Heart left ventricle (tissue), 16 donors: ENCODE results near the gene HMGA1. TPM values are rescaled to one million over a fixed set of nuclear protein-coding genes. Genes with fewer than 3 reads are reported as not detected.
A peak's percentile ranks its signal among the peaks of the same experiment; 100 is the strongest.

Experiments
- ATAC-seq, 4 donors: fragments of 200-7000 bp; cut with Tn5 transposase; one replicate each; pipeline ENCODE4 v1.9.1; 2020 to 2022; ENCODE audit warnings: moderate library complexity in 4 of 4, mild to moderate bottlenecking in 3 of 4, moderate number of reproducible peaks in 1 of 4
- DNase-seq, 5 donors: peaks; one replicate each; pipeline ENCODE4 v3.0.0-alpha.2; 2020
- H3K27ac ChIP-seq, 12 donors: fragments of 200-600 bp; sonication (generic) in 4 of 12; one replicate each; pipeline versions ENCODE4 v1.5.0 to v1.8.0; 2016 to 2022; ENCODE audit warnings: mild to moderate bottlenecking in 2 of 12
- H3K27me3 ChIP-seq, 9 donors: fragments of 200-600 bp; sonication (generic) in 2 of 9; one replicate each; pipeline versions ENCODE4 v1.5.1 to v1.8.0; 2016 to 2022; ENCODE audit warnings: mild to moderate bottlenecking in 3 of 9
- H3K36me3 ChIP-seq, 9 donors: fragments of 200-600 bp; sonication (generic) in 2 of 9; one replicate each; pipeline versions ENCODE4 v1.5.0 to v1.8.0; 2018 to 2022; ENCODE audit warnings: mild to moderate bottlenecking in 2 of 9
- H3K4me1 ChIP-seq, 12 donors: fragments of 200-600 bp; sonication (generic) in 4 of 12; one replicate each; pipeline versions ENCODE4 v1.5.0 to v1.8.0; 2016 to 2022; ENCODE audit warnings: mild to moderate bottlenecking in 3 of 12
- H3K4me3 ChIP-seq, 12 donors: fragments of 200-600 bp; sonication (generic) in 4 of 12; one replicate each; pipeline versions ENCODE4 v1.5.0 to v1.8.0; 2017 to 2022; ENCODE audit warnings: mild to moderate bottlenecking in 9 of 12, moderate library complexity in 4 of 12
- H3K9me3 ChIP-seq, 12 donors: fragments of 200-600 bp; sonication (generic) in 4 of 12; one replicate each; pipeline versions ENCODE4 v1.5.0 to v1.8.0; 2016 to 2022; ENCODE audit warnings: mild to moderate bottlenecking in 1 of 12
- POLR2A ChIP-seq, 2 donors: fragments of 450-650 bp; IDR thresholded peaks; one replicate each; pipeline ENCODE4 v1.6.1; 2017; ENCODE audit warnings: antibody characterized with exemption in 2 of 2, mild to moderate bottlenecking in 2 of 2, moderate library complexity in 2 of 2
- WGBS, 4 donors: extraction: QIAGEN DNeasy Blood & Tissue Kit in 2 of 4; methylation state at CpG; one replicate each; pipeline versions ENCODE4 v1.1.5 to v1.1.7; 2013 to 2018; 5-methylcytosine and 5-hydroxymethylcytosine counted together
- intact Hi-C, 10 donors: fragments of 100-400 bp; cut with DNase I; formaldehyde crosslinking; loops; one replicate each; pipeline versions ENCODE4 v1.11.1 to v1.14.2; 2022
- polyA plus RNA-seq, 2 donors: library from polyadenylated mRNA; stranded (reverse); fragments of 200-250 nt; gene quantifications; one replicate each; pipeline ENCODE4 v1.2.3, GENCODE V29; 2013
- total RNA-seq, 9 donors: library from RNA; depleted of rRNA in 2 of 9; stranded (reverse); fragments of >200 nt in 2 of 9; fragmentation: NEBNext Ultra II Directional in 3 of 9; extraction: Animal tissue kit (Norgen Biotek cat#: 25700) in 3 of 9; gene quantifications; one replicate each; pipeline versions ENCODE4 v1.1.0 to v1.2.4, GENCODE V29; 2016 to 2023
- TF ChIP-seq, protein P1 (sequence below), 12 donors: fragments of 200-600 bp; sonication (generic) in 4 of 12; IDR thresholded peaks; one replicate each; pipeline versions ENCODE4 v1.5.0 to v1.8.0; 2018 to 2022; ENCODE audit warnings: antibody characterized with exemption in 12 of 12, mild to moderate bottlenecking in 5 of 12
- donor health status: ischemic (EF 13 %, LVEDD 7.1; RV severe dilation, severe dysfunction).
- donor health status: healthy with polysubstance abuse.
- donor health status: DM: no; HTN: yes; CAD: no.
- donor health status: DM: no; HTN: no; CAD: no.
- donor health status: ischemic (EF 25% LVEDD 6.9; RV normal size, moderate dysfunction).
- donor health status: ischemic (EF 25% LVEDD 5.7; RV mildly dilated, moderate dysfunction).
- donor health status: healthy.
- donor health status: DM: yes; HTN: yes; CAD: no.
- donor health status: ischemic (EF 35%, LVEDD 5.7; RV mildly dilated, moderate dysfunction).
- donor health status: nonischemic (EF 11% LVEDD 7.7; RV severe dilation, severe dysfunction).
- donor health status: DM: yes; HTN: yes; CAD: no.
- donor health status: PGD.
- donor health status: ischemic (EF 29% LVEDD 5.4; RV normal size, mild dysfunction).
- donor health status: nonischemic (EF 23%, LVEDD 6.1; RV moderate dilation, normal function).

Gene HMGA1
- total and polyA plus RNA-seq, 11 donors: 23.0 to 76.1 (median 44.8) TPM

GRCh38 chr6:34275128-34275804, 38.6 kb downstream of the HMGA1 start:
- DNase-seq: no peak
- Histone ChIP-seq H3K4me1 (peaks cover 0 to 68% (median 33%) of the 10 kb centered on the region in 12 donors), H3K36me3 (peaks cover 0 to 19% (median 0%) of the 10 kb centered on the region in 9 donors), H3K4me3 (no peak overlapping the region), H3K27me3 (no peaks in the 10 kb centered on the region), H3K27ac (peak overlapping the region in 7 of 12 donors; percentile 9 to 70 (median 51)), H3K9me3 (no peaks in the 10 kb centered on the region)
- intact Hi-C loops: loop anchor here in 2 of 10 donors (10.0 kb wide), 2 partner anchors 60 to 110 kb away; no protein-coding TSS in a partner anchor
- WGBS, 4 donors: 79 to 94% (median 88%) methylated on average over 3 of the region's 3 CpGs
- no peak for ATAC-seq
- no peak for TF ChIP-seq POLR2A (IDR thresholded peaks at IDR 0.05)
- TF ChIP-seq, protein P1, sequence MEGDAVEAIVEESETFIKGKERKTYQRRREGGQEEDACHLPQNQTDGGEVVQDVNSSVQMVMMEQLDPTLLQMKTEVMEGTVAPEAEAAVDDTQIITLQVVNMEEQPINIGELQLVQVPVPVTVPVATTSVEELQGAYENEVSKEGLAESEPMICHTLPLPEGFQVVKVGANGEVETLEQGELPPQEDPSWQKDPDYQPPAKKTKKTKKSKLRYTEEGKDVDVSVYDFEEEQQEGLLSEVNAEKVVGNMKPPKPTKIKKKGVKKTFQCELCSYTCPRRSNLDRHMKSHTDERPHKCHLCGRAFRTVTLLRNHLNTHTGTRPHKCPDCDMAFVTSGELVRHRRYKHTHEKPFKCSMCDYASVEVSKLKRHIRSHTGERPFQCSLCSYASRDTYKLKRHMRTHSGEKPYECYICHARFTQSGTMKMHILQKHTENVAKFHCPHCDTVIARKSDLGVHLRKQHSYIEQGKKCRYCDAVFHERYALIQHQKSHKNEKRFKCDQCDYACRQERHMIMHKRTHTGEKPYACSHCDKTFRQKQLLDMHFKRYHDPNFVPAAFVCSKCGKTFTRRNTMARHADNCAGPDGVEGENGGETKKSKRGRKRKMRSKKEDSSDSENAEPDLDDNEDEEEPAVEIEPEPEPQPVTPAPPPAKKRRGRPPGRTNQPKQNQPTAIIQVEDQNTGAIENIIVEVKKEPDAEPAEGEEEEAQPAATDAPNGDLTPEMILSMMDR (IDR thresholded peaks at IDR 0.05): no peak

GRCh38 chr6:34276191-34276590, 39.5 kb downstream of the HMGA1 start:
- peak in 1 of 4 donors; percentile 6 for ATAC-seq

GRCh38 chr6:34276881-34277762, 40.4 kb downstream of the HMGA1 start:
- peaks cover 0 to 72% (median 34%) of the 10 kb centered on the region in 12 donors for H3K4me1 ChIP-seq
- H3K4me3 ChIP-seq: no peak overlapping the region
- 50 to 57% (median 52%) methylated on average over 10 of the region's 10 CpGs for WGBS, 4 donors
- H3K9me3 ChIP-seq: no peaks in the 10 kb centered on the region
- TF ChIP-seq POLR2A (IDR thresholded peaks at IDR 0.05): no peak
- TF ChIP-seq, protein P1 (IDR thresholded peaks at IDR 0.05): no peak
- ATAC-seq (peak; percentile 72 to 86 (median 82)), DNase-seq (peak in 3 of 5 donors; percentile 35 to 65 (median 59))
- H3K27ac ChIP-seq: peak overlapping the region; percentile 44 to 85 (median 63)
- intact Hi-C loops: loop anchor here in 3 of 10 donors (2.0 to 10.0 kb wide), 3 partner anchors 58 to 116 kb away; partner anchors contain the start of gene NUDT3 (in 1 of the 3)
- peaks cover 0 to 22% (median 0%) of the 10 kb centered on the region in 9 donors for H3K36me3 ChIP-seq
- H3K27me3 ChIP-seq: no peaks in the 10 kb centered on the region

More at GRCh38 chr6:34276191-34276590, 39.5 kb downstream of the HMGA1 start:
- H3K4me1 ChIP-seq: peaks cover 0 to 69% (median 34%) of the 10 kb centered on the region in 12 donors
- no peaks in the 10 kb centered on the region for H3K9me3 ChIP-seq
- no peaks in the 10 kb centered on the region for H3K27me3 ChIP-seq
- intact Hi-C loops: loop anchor here in 3 of 10 donors (2.0 to 10.0 kb wide), 3 partner anchors 59 to 117 kb away; partner anchors contain the start of gene NUDT3 (in 1 of the 3)
- H3K4me3 ChIP-seq: no peak overlapping the region
- DNase-seq: no peak
- 87 to 94% (median 92%) methylated on average over 5 of the region's 5 CpGs for WGBS, 4 donors
- H3K36me3 ChIP-seq: peaks cover 0 to 21% (median 0%) of the 10 kb centered on the region in 9 donors
- H3K27ac ChIP-seq: peak overlapping the region; percentile 44 to 85 (median 63)
- no peak for TF ChIP-seq POLR2A (IDR thresholded peaks at IDR 0.05)
- TF ChIP-seq, protein P1 (IDR thresholded peaks at IDR 0.05): no peak
